Measurements from ENCODE around the gene SHB.

SHB gene

GRCh38 chr9:37946971-37947370, 122.1 kb downstream of the SHB start:
- no peak for DNase-seq

DNA sequence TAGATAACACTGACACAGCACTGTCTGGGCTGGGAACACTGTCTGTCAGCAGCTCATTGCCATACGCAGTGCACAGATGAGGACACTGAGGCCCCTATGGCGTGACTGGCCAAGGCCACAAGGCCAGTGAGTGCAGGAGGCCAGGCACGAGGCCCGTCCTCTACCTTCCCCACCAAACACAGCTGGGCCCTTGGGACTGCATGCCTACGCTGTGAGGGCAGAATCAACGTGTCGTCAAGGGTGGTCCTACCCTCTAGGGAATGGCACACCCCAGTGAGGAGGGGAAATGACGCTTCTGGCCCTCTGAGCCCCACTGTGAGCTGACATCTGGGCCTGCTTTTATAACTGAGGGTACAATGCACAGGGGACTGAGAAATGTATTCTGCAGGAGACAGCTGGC, 123.0 kb downstream of the SHB start:
- no peak for DNase-seq

DNA sequence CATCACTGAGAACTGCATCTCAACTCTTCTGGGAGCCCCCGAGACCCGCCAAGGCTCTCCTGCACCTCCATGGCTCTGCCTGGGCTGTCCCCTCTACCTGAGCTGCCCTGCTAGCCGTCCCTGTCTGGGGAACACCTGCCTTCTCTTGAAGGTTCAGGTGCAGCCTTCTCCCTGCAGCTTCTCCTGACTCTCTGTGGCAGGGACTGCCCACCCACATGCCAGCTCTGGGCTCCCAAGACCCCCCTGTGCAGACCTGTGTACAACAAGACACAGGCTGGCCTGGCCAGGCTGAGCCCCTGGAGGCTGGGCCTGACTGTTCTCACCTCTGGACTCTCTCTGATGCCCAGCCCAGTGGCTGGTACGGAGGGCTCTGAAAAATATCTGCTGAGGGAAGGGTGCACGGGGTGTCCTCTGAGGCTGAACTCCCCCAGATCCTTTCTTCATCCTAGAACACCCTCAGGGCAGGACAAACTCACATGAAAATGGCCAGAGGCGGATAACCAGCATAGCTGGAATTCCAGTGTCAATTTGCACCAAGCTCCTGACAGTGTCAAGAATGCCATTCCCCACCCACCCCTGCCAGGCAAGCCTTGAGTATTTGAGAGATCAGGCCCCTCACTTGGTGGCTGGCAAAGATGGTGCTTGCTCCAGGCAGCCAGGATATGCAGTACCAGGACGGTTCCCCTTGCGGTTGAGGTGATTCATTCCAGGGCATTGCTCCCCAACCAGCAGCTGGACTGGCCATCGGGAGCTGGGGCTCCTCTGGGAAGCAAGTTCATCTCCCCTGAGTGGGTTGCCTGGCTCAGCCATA, 124.2 kb downstream of the SHB start:
- DNase-seq, result no peak

DNA sequence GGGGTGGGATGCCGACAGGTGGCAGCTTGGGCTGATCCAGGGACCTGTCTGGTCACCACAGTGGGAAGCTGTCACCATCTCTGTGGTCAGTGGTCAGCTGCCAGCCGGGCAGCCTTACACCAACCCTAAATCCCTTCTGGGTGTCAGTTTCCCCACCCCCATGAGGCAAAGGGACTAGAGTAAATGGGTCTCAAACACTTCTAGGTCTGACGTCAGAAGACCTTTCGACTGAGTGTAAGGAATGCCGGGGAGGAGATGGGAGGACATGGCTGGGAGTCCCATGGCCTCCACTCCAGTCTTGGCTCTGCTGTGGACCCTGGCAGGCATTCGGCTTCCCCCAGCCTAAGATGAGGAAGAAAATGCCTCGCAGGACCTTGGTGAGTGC, 124.8 kb downstream of the SHB start:
- no peak for DNase-seq

- DNase-seq, result no peak
Observed at GRCh38 chr9:37943345-37944265, 125.4 kb downstream of the SHB start.

GRCh38 chr9:37942621-37943344, 126.2 kb downstream of the SHB start:
- DNase-seq, result no peak

GRCh38 chr9:37941253-37941652, 127.8 kb downstream of the SHB start:
- no peak for DNase-seq

DNA sequence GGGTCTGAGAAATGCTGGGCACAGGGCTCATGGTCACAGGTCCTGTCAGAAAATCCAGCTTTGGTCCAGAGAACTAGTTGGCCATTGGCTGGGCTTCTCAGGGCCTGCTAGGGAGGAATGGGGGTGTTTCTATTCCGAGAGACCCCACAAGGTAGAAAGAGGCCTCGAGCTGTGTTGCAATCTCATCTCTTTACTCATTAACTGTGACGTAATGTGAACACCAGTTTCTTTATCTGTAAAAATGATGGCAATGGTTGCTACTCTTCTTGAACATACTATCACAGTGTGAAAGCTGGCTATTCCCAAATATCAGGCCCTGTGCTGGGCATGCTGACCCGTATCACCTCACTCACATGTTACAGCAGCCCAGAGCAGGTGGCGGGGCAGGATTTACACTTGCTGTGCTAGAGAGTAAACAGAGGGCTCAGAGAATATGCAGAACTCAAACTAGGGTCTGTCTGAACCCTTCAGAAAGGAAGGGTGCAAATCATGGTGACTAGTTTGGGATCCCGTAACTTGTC, 129.4 kb downstream of the SHB start:
- DNase-seq, result no peak

GRCh38 chr9:37938121-37938891, 130.7 kb downstream of the SHB start:
- DNase-seq, result no peak

GRCh38 chr9:37937366-37937765, 131.7 kb downstream of the SHB start:
- DNase-seq, result no peak

- DNase-seq, result no peak
Observed at GRCh38 chr9:37936965-37937364, 132.1 kb downstream of the SHB start.

DNA sequence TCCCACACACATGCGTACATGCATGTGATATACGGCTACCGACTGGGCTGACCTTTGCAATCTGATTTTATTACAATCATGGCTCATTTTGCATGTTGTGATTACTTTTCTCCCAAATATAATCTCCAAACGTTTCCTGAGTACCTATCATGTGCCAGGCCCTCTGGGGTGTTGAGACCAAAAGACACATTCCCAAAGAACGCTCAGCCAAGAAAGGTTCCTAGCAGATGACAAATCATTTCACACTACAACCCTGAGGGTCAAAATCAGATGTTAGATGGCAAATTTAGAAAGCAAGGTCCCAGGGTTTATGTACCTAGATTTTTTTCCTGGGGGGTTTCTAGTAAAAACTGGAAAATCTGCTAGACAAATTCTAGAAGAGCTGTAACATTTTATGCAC, 132.7 kb downstream of the SHB start:
- no peak for DNase-seq

- no peak for DNase-seq
Observed at GRCh38 chr9:37935096-37935495, 133.9 kb downstream of the SHB start.

GRCh38 chr9:37931592-37931991, 137.4 kb downstream of the SHB start:
- DNase-seq, result no peak

GRCh38 chr9:37929441-37929895, 139.6 kb downstream of the SHB start:
- DNase-seq, result no peak

DNA sequence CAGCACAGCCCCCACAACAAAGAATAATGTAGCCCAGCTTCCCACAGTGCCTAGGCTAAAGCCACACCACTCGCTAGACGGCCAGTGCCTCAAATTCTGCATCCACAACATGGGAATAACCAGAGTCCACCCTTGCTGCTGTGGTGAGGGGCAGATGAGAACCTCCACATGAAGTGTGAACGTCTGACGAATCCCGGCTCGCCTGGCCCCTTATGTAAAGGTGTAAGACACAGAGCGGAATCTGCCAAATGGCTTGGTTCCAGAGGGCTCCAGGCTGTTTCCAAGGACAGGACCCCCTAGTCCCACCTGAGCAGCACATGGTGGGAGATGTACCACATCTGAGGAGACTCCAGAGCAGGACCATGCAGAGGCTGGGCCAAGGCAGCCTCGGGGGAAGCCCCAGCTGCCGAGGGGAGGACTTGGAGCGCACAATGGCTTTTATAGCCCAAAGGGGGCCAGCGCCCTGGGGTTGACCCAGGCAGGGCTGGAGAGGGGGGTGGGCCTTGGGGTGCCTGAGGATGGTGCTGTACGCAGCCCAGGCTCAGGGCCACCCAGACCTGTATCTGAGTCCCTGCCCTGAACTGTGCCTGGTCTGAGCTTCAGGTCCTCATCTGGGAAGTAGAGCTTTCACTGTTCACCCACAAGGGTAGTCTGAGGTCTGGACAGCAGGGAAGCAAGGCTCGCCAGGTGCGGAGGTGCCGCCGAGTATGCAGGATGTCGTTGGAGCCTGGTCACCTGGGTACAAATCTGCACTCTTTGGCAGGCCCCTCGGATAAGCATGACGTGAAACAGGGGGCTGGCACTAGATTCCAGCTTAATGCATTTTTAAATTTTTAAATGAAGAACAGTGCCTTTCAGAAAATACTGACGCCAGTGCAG, 140.2 kb downstream of the SHB start:
- no peak for DNase-seq

GRCh38 chr9:37927601-37928551, 141.2 kb downstream of the SHB start:
- no peak for DNase-seq

DNA sequence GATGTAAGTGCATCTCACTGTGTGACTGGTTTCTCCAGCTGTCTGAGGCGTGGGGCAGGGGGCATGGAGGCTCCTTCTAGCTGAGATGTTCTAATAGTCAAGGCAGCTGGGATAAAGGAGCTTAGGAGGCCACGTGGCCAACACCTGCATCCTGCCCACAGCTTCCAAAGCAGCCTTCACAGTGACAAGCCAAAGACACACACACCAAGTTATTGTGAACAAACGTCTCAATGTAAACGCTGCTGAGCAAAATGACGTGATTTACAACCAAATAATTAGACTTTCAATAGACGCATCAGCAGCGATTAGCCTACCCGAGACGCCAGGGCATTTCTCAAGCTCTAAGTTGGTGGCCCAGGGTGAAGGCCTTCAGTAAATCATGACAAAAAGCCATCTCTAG, 141.9 kb downstream of the SHB start:
- no peak for DNase-seq

- no peak for DNase-seq
Observed at GRCh38 chr9:37926737-37927118, 142.3 kb downstream of the SHB start.
